SW 1271 (cell line): ENCODE results near the gene SRPRB.
"Not testable (repeated sequence)": the region's sequence is repeated elsewhere in the genome, so short reads cannot be mapped to it uniquely, and the experiment has no call there.

Source experiments
- DNase-seq, 2 experiments: peaks; one replicate each; lab custom pipeline; 2025; lab: John Stamatoyannopoulos, UW

The SRPRB gene

DNA sequence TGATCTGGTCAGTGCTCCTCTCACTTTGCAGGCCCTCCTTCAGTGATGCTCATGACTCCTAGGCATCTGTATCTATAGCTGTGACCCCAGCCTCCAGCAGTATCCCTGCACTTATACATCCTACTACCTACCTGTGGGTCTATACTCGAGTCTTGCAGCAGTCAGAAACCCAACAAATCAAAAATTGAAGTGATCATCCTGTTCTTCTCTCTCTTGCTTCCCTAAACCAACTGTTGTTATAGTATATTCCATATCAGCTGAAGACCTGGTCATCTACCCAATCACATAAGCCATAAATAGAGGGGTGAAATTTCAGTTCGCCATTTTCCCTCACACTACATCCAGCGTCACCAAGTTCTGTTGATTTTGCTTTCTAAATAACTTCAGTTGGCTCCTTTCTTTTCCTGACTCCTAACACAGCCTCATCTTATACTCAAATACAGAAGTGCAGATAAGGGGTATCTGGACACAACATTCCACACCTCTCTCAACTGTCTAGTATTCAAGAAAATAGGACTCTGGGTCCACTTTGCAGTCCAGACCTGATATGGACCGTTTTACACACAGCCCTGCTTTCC, 25.9 kb upstream of the SRPRB start:
- DNase-seq: no peak

DNA sequence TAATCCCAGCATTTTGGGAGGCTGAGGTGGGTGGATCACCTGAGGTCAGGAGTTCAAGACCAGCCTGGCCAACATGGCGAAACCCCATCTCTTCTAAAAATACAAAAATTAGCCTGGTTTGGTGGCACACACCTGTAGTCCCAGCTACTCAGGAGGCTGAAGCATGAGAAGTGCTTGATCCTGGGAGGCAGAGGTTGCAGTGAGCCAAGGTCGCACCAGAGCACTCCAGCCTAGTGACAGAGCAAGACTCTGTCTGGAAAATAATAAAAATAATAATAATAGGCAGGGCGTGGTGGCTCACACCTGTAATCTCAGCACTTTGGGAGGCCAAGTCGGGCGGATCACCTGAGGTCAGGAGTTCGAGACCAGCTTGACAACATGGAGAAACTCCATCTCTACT, 24.9 kb upstream of the SRPRB start:
- not testable (repeated sequence) for DNase-seq

DNA sequence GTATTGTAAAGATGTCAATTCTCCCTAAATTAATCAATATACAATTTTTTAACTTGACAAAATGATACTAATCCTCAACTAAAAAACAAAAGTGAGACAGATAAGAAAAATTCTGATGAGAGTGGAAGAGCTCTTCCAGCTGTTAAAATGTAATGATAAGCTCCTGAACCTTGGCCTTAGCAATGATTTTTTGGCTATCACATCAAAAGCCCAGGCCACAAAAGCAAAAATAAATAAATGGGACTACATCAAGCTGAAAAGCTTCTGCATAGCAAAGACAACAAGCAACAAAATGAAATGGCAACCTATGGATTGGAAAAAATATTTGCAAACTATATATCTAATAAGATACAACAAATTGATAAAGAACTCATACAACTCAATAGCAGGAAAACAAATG, 24.0 kb upstream of the SRPRB start:
- DNase-seq: no peak

DNA sequence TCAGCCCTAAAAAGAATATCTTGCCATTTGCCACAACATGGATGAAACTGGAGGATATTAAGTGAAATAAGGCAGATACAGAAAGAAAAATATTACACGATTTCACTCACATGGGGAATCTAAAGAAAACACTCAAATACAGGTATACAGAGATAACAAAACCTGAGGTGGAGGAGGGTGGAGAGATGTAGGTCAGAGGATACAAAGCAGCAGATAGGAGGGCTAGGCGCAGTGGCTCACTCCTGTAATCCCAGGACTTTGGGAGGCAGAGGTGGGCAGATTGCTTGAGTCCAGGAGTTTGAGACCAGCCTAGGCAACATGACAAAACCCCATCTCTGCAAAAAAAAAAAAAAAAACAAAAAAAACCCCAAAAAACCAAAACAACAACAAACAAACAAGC, 23.2 kb upstream of the SRPRB start:
- no peak for DNase-seq

DNA sequence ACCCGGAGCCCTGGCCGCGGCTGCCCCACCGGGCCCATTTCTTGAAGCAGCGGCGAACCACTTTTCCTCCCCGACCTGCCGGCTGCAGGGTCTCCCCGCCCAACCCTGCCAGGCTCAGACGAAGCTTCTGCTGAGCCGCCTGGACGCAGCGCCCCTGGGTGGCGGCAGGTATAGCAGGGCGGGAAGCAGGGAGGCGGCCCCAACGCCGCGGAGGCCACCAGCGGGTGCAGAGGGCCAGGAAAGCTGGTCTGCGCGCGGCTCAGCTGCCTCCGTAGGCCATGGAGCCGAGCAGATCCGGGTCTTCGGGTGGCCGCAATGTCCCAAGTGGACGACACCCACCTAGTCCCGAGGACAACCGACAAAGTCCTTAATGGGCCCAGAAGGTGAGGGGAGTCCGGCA, 21.9 kb upstream of the SRPRB start:
- no peak for DNase-seq

DNA sequence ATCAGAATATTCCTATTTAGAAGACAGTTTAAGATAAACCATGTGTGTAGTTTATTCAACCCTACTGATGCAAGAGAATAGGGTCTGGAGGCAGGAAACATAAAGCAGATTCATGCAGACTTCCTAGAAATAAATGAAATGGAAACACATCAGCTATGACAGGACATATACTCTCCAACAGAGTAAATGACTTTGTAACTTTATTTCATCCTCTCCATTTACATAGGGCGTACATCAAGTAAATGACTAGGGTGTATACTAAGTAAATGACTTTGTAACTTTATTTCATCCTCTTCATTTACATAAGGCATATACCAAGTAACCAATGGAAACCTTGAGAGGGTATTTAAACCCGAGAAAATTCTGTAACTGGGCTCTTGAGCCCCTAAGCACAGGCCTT, 17.6 kb upstream of the SRPRB start:
- DNase-seq: no peak

DNA sequence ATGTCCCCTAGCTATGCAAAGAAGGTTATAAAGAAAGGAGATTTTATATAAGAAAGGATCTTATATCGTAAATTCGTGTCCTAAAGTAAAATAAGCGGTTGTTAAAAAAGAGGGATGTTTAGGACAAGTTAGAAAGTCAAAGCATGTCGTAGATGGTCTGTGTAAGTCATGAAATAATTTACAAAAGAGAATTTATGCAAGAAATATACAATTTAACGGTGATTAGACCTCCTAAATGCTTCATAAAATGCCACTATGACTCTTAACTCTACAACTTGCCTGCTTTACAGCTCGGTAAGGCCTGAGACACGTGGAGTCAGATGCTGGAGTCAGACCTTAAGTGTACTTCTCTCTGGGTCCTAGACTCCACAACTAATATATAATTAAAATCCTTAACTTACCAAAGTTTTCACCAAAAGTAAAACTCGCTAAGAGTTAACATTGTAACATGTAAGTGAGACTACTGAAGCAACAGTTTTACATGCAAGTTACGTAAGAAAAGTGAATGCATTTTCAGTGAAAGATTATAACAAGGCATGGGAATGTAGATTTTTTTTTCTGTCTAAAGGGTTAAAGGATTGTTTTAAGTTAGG, 13.3 kb upstream of the SRPRB start:
- peak in 1 of 2 experiments; percentile 14 for DNase-seq

DNA sequence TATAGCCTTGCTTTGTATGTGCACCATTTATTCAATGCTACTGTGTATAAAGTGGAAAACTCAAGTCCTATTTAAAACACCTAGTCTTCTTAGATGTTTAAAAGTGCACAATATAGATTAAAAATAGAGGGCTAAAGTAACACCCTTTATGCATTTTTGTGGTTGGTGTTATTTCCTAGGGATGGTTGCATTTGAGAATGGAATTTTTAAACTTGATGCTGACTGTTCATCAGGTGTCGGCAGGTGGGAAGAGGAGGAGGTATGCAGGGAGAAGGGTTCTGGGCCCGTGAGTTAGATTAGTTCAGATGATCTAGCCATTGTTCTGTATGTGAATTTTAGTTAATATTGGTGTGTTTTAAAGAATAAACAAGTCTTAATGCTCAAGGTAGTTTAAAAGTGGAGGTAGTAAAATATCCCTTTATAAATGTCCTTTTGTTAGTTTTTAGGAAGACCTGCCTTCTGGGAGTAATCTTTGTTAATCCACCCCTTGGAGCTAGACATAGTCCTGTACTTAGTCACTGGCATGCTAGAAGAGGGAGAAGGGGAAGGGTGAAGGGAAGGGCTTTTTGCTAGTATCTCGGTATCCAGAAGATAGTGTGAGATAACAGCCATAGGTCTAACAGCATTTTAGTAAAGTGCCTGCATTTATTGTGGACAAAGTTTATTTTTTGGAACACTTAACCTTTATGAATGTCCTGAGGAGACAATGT, 8.1 kb upstream of the SRPRB start:
- no peak for DNase-seq

DNA sequence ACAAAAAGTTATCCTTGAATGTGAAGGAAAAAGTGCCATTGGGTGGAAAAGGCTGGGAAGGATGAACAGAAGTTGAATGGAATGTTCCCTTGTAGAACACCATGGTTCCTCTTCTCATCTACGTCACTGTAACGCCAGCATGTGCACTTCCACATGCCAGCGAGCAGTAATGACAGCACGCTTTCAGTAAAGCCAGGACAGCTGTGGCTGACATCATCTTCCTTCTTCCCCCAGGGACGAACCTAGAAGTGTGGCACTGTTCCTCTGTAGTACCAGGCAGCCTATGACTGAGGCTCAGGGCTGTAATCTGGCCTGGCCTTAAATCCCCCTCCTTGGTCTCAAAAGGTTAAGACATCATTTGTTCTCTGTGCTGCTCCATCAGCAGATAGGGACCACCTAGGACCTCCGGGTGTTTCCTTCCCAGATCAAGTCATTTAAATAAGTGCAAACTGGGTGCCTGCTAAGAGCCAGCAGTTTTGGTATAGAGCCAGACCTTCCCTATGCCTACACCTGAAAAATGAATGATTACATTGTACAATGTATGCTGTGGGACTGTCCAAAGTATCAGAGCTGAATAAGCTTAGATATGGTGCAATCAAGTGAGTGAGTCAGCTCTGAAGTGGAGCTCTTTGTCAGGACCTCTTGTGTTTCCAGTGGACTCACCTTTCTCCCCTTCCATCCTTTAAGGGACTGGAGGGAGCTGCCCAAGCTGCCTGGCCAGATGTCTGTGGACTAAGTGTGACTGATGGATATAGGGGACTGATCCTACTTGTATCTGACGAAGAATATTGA, 5.6 kb upstream of the SRPRB start:
- no peak for DNase-seq

DNA sequence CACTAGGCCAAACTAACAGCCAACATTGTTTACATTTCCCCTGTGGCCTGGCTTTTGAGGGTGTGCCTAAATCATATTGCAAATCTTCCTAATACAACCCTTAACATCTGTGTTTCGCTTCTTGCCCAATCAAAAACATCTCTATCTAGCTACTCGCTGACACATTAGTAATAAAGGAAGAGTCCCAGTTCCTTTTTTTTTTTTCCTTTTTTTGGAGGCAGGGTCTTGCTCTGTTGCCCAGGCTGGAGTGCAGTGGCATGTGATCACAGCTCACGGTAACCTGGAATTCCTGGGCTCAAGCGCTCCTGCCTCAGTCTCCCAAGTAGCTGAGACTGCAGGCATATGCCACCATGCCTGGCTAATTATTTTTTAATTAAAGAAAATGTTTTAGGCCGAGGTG, 2.1 kb upstream of the SRPRB start:
- no peak for DNase-seq

DNA sequence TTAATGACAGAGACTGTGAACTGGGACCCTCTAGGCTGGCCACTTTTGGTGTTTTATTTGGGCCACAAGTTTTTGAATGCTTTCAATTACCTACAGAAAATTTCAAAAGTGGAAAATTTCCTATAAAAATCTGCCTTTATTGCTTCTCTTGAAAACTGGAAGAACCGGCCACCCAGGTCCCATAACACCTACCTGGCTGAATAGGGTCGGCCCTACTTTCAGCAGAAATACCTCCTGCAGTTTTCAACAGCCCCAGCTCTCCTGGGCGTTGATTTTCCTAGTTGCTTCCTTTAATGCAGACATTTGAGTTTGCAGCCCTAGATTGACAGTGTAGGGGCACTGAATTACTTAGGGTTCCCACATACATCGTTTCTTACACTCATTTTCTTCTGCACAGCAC, 719 bp upstream of the SRPRB start:
- no peak for DNase-seq

DNA sequence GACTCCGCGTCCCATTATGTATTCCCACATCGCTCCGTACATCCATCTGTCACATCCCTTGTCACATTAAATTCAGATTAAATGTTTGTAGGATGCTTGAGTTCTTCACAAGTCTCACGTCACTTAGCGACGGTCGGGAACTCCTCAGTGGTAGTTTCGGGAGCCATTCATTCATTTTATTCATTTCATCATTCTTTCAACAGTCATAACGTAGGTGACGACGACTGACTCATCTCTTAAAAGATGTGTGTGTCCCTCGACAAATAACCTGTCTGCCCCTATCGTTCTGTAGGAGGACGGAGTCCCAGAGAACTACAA, 272 bp upstream of the SRPRB start:
- DNase-seq: no peak

DNA sequence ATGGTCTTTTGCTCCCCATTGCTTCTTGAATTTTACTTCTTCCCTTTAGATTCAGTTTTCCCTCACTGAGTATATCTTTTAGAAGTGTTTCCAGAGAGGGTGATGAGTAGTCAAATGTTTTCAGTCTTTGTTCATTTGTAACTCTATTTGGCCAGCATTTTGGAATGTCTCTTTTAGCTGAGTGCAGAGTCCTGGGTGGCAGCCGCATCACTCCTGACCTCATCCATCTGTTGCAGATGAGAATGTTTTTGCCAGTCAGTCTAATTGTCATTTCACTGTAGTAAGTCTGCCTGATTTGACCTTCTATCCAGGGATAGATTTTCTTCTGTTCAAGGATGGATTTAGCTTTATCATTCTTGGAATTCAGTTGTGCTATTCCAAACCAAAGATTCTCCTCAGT, 7.3 kb downstream of the SRPRB start:
- no peak for DNase-seq

DNA sequence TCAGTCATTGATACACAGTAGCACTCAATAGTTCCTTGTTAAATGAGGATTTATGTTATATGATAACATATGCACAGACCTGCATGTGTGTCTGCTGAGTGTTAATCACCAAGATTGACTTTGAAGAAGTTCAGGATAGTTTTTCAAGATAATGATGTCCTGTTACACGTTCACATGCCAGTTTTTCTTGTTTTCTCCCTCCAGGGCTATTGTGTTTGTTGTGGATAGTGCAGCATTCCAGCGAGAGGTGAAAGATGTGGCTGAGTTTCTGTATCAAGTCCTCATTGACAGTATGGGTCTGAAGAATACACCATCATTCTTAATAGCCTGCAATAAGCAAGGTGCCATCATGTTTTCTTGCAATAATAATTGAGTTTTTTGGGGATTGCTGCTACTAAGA, 9.8 kb downstream of the SRPRB start:
- DNase-seq: no peak

DNA sequence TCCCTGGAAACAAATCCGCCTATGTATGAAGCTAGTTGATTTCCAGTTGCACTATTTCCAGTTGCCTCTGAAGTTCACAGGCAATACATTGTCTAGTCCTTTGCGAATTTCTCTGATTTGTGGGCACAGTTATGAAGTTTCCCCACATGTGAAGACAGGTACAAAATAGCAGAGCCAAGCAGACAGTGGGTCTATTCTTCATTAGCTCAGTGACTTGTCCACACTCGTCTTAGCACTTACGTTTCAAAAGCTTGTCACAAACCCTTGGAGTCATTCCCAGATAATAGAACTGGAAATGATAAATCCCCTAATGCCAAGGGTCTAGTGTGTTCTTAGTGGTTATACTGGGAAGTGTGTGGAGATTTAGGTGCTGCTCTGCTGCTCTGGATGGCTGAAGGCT, 14.5 kb downstream of the SRPRB start:
- no peak for DNase-seq

DNA sequence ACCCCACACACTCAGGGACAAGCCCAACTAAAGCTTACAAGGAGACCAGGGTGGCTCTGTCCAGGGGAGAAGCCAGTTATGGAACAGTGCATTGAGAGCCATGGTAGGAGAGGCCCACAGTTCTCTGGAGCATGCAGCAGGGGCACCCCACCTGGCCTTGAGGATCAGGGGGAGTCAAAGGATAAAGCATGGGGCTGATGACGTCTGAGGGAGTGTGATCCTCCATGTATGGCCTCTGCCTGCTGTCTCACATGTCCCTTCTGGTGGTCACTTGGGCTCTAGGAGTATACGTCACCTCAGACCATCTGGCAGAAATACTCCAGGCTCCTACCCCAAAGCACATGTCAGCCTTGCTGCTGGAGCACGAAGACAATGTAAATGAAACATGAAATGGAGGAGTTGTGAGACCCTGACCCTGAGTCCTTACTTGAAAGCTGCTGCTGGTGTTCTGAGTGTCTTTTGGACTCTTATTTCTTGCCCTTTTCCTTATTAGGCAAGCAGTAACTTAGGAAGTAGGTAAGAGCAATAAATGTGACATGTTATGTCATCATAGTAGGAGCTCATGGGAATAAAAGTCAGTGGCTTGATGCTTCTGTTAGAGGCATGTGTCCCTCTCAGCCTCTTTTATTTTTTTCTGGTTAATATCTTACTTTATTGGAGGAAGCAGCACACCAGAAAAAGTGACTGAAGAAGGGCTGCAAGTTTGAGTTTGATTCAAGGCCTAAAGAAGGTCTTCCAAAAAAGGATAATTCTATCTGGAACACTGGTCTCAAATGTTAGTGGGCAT, 15.5 kb downstream of the SRPRB start:
- no peak for DNase-seq

DNA sequence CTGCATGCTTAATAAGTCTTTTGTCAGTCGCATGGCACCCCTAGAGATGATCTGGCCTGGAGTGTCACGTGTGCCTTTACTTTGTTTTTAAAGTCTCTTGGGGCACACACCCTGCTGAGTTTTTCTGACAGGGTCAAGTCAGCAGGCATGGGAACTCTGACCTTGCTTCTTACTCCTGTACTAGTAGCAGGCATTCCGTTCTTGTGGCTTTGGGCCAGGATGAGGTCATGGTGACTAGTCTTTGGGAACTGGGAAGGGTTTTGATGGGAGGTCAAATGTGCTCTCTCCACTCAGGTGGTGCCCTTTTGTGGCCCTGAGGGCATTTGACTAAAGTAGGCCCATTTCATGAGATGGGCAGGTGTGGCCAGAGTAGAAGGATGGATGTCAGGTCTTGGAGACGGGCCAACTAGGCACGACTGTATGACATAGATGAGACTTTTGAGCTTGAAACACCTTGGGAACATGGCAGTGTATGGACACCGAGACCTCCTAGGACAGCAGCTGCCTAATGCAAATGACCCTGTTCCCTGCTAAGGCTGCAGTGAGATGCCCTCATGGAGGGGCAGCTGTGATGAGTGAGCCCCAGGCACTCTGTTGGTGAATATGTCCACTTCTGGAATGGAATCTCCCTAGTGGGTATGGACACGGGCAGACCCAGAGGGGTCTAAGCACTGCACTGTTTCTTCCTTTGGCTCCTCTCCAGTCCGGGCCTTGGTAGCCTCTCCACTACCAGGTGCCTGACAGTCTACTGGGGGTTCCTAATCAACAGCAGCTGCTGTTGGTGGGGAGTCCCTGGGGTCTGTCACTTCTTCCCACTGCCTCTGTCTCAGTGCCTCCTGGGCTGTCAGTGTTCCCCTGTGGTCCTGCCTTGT, 16.4 kb downstream of the SRPRB start:
- DNase-seq: peak; percentile 58 to 61

DNA sequence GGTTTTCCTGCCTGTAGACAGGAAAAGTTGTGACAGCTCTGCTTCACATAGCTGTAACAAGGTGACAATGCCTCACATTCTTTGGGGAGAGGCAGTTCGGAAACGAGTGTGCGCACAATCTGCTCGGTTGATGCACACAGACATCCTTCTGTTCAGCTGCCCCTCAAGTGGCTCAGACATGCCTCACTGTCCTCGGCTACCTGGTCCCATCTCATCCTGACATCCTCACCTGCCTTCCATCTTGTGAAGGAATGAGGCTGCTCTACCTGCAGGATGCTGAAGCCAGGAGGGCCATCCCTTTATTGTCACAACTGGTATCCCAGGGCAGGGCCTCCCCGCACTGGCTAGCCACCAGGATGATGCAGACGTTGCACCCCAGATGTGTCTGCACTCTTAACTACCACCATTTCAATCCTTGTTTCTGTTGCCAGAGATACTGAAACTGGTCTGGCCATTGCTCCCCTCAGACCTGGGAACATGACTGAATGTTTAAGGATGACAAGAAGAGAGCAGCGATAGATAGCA, 19.4 kb downstream of the SRPRB start:
- DNase-seq: no peak

DNA sequence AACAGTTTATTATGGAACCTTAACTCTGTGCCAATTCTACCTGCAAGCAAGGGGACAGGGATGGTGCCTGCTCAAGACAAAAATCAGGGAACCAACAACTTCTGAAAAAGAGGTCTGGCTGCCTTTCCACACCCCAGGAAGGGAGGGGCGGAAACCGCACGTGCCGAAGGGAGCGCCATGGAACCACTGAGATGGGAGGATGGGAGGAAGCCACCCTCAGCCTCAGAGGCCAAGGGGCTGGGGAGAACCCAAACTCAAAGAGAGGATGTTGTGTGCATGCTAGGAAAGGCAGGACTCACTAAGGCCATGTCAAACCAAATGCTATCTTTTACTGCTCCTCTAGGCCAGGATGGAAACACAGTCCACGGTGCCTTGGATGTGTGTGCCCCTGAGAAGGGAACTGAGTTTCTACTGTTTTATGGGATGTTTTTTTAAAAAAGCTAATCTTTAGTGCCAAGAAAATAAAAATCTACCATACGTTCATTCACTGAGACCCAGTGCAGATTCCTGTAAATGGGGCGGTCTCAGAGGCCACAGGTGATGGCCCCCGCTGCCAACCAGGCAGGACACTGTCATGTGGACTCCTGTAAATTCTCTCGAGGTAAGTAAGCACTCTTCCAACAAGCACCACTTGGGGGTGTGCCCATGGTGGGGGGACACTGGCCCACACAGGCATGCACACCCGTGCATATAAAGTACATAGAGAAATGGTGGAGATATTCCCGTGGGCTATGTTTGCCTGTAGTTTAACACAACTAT, 20.5 kb downstream of the SRPRB start:
- no peak for DNase-seq

DNA sequence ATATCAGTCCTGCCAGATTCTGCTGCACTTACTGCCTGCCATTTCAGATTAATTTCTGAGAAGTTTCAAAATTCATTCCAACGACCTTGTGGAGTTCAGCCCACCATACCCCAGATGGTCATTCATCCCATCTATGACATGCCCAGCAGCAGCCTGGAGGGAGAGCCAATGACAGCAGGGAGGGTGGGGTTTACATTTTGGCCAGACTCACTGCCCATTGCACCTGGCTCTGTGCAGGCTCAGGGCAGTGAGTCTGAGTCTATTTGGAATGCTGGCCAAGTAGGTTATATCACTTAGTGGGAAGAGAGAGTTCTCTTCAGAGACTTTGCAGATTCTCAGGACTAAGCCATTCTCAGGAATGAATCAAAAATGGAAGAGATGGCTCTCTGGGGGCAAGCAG, 21.5 kb downstream of the SRPRB start:
- DNase-seq: no peak
